NK-92 (cell line): ENCODE data around the gene CTNND2.
"Not testable (repeated sequence)": the region's sequence is repeated elsewhere in the genome, so short reads cannot be mapped to it uniquely, and the experiment has no call there.

Experiments
- DNase-seq: peaks from one replicate; lab custom pipeline; 2025; ENCODE audit not compliant: unreplicated experiment; lab: John Stamatoyannopoulos, UW

Gene CTNND2

GRCh38 chr5:11334404-11334803 is 569.8 kb downstream of the CTNND2 start:
- no peak for DNase-seq

GRCh38 chr5:11329679-11330078 is 574.6 kb downstream of the CTNND2 start:
- no peak for DNase-seq

GRCh38 chr5:11324521-11325289 is 579.5 kb downstream of the CTNND2 start:
- no peak for DNase-seq

GRCh38 chr5:11323761-11324160 is 580.5 kb downstream of the CTNND2 start:
- no peak for DNase-seq

GRCh38 chr5:11322133-11322532 is 582.1 kb downstream of the CTNND2 start:
- no peak for DNase-seq

- no peak for DNase-seq
Measured at GRCh38 chr5:11319836-11320580, 584.2 kb downstream of the CTNND2 start.

- not testable (repeated sequence) for DNase-seq
Measured at GRCh38 chr5:11313694-11314093, 590.6 kb downstream of the CTNND2 start.

- no peak for DNase-seq
Measured at GRCh38 chr5:11311731-11312130, 592.5 kb downstream of the CTNND2 start.

GRCh38 chr5:11311272-11311671 is 593.0 kb downstream of the CTNND2 start:
- DNase-seq, result no peak

- DNase-seq, result no peak
Measured at GRCh38 chr5:11310158-11310557, 594.1 kb downstream of the CTNND2 start.

GRCh38 chr5:11306365-11306764 is 597.9 kb downstream of the CTNND2 start:
- DNase-seq, result no peak

GRCh38 chr5:11305245-11305644 is 599.0 kb downstream of the CTNND2 start:
- DNase-seq, result no peak

- DNase-seq, result no peak
Measured at GRCh38 chr5:11304641-11305040, 599.6 kb downstream of the CTNND2 start.

- no peak for DNase-seq
Measured at GRCh38 chr5:11302663-11303062, 601.6 kb downstream of the CTNND2 start.

- no peak for DNase-seq
Measured at GRCh38 chr5:11301171-11301570, 603.1 kb downstream of the CTNND2 start.

- DNase-seq, result no peak
Measured at GRCh38 chr5:11300736-11301135, 603.5 kb downstream of the CTNND2 start.

- DNase-seq, result no peak
Measured at GRCh38 chr5:11298877-11299276, 605.4 kb downstream of the CTNND2 start.

- DNase-seq, result no peak
Measured at GRCh38 chr5:11293523-11293922, 610.7 kb downstream of the CTNND2 start.

- no peak for DNase-seq
Measured at GRCh38 chr5:11292648-11293356, 611.4 kb downstream of the CTNND2 start.

- no peak for DNase-seq
Measured at GRCh38 chr5:11289733-11290132, 614.5 kb downstream of the CTNND2 start.

GRCh38 chr5:11289208-11289607 is 615.0 kb downstream of the CTNND2 start:
- DNase-seq, result no peak

- no peak for DNase-seq
Measured at GRCh38 chr5:11281842-11282241, 622.4 kb downstream of the CTNND2 start.
